ENCODE measurements around the gene OR2S2. TPM values are rescaled to one million over a fixed set of nuclear protein-coding genes. Genes with fewer than 3 reads are reported as not detected.

OR2S2 gene
- total and polyA plus RNA-seq, 2 of the 4 experiments (the other 2 are of a cell fraction) = 0.46 to 0.90 TPM

- Histone ChIP-seq H3K18ac (ENCODE audit: low read depth, low read length) (peak overlapping the region; percentile 71; the same call in 1 of the 2 replicates), H3K23ac (ENCODE audit: low read depth, low read length) (peak overlapping the region; percentile 59; the same call in 1 of the 2 replicates), H3K4ac (ENCODE audit: low read depth, low read length) (peak overlapping the region; percentile 28), H4K91ac (ENCODE audit: insufficient read depth, low read depth, low read length) (peak overlapping the region; percentile 55), H3K79me1 (ENCODE audit: low read depth in 1 of 2, low read length in 2 of 2) (peaks cover 0 to 4% of the 10 kb centered on the region in 2 experiments; a peak in 1 of 4 replicates), H2AK9ac (replicated peaks; ENCODE audit: low read depth, low read length, poor library complexity) (no peak overlapping the region), H2BK20ac (ENCODE audit: low read depth, low read length) (peak overlapping the region; percentile 79), H2BK15ac (ENCODE audit: low read depth, low read length) (peak overlapping the region; percentile 77; the same call in 2 of the 3 replicates), H2BK5ac (ENCODE audit: low read depth, low read length, poor library complexity, severe bottlenecking) (peak overlapping the region; percentile 57), H3K56ac (ENCODE audit: extremely low read depth, insufficient read depth, low read length) (no peak overlapping the region), H2AFZ (replicated peaks; ENCODE audit: low read length, poor library complexity) (no peak overlapping the region), H3K4me2 (ENCODE audit: low read depth, low read length) (no peak overlapping the region), H3K27me3 (ENCODE audit: control insufficient read depth, insufficient read depth, low read length) (no peaks in the 10 kb centered on the region), H3K9me1 (ENCODE audit: insufficient read depth, low read length) (peaks cover 12% of the 10 kb centered on the region; the same call in 1 of the 2 replicates), H4K5ac (ENCODE audit: low read depth, low read length) (0 out of 2 replicates have a peak overlapping the region, but pooled peaks have one; percentile 54), H3K9me3 (ENCODE audit: control insufficient read depth, insufficient read depth, low read length) (no peaks in the 10 kb centered on the region), H2AK5ac (ENCODE audit: low read depth, low read length) (peak overlapping the region; percentile 89), H3K36me3 (ENCODE audit: control insufficient read depth, insufficient read depth, low read length) (no peaks in the 10 kb centered on the region), H4K8ac (ENCODE audit: low read depth in 2 of 2, low read length in 2 of 2) (peak overlapping the region in 1 of 2 experiments; percentile 66; a peak in 3 of 4 replicates), H3K4me3 (ENCODE audit: insufficient read depth, low read depth, low read length) (no peak overlapping the region), H3K27ac (ENCODE audit: insufficient read depth, low read length) (no peak overlapping the region), H4K20me1 (ENCODE audit: insufficient read depth, low read length) (no peaks in the 10 kb centered on the region), H3K4me1 (ENCODE audit: control insufficient read depth, insufficient read depth, low read length) (peaks cover 14% of the 10 kb centered on the region), H2BK120ac (ENCODE audit: low read depth, low read length) (peak overlapping the region; percentile 86), H3K14ac (replicated peaks; ENCODE audit: low read depth, low read length) (peak overlapping the region; percentile 37; the same call in 1 of the 2 replicates), H3K9ac (ENCODE audit: low read depth, low read length) (no peak overlapping the region)
- in situ Hi-C loops (cut with MboI; ENCODE audit: low sequenced_read_pairs) = loop anchor here (10.0 kb wide), 1 partner anchor 55 kb away; no protein-coding TSS in a partner anchor
- POLR2A ChIA-PET (ENCODE audit: unreplicated experiment) = no interaction called here
- no peak for ATAC-seq (ENCODE audit: low read depth)
- dilution Hi-C loops (cut with HindIII; ENCODE audit: low sequenced_read_pairs, unreplicated experiment) = no loop called here
- intact Hi-C loops (cut with micrococcal nuclease) = no loop called here
- no TSS peak for BruUV-seq (replicated peaks)
- CTCF ChIA-PET = no interaction called here
- no peak for DNase-seq
- 100% methylated on average over 3 of the region's 8 CpGs; no CpG with 5 or more reads in 1 of the 2 experiments for WGBS, 2 experiments (ENCODE audit: extremely low coverage in 2 of 2, insufficient read length in 1 of 2)
- no peak for TF ChIP-seq CHD1 (IDR thresholded peaks at IDR 0.05; ENCODE audit: low read depth, low read length)
- TF ChIP-seq USF2 (IDR thresholded peaks at IDR 0.05; ENCODE audit: low read depth, low read length) = no peak
- TF ChIP-seq RFX5 (IDR thresholded peaks at IDR 0.05; ENCODE audit: low read depth, low read length) = no peak
- no peak for TF ChIP-seq MXI1 (IDR thresholded peaks at IDR 0.05; ENCODE audit: borderline replicate concordance, low read depth, low read length)
- TF ChIP-seq SMC3 (IDR thresholded peaks at IDR 0.05; ENCODE audit: low read depth, low read length) = no peak
- TF ChIP-seq CEBPB (IDR thresholded peaks at IDR 0.05; ENCODE audit: low read depth, low read length) = no peak
- TF ChIP-seq RCOR1 (IDR thresholded peaks at IDR 0.05; ENCODE audit: insufficient replicate concordance, low read length) = no peak
- TF ChIP-seq FOS (IDR thresholded peaks at IDR 0.05; ENCODE audit: low read depth, low read length) = no peak
- TF ChIP-seq MAZ (IDR thresholded peaks at IDR 0.05; ENCODE audit: borderline replicate concordance, low read depth, low read length) = no peak
- no peak for TF ChIP-seq MAFK (IDR thresholded peaks at IDR 0.05; ENCODE audit: low read depth, low read length)
- TF ChIP-seq, protein P1, sequence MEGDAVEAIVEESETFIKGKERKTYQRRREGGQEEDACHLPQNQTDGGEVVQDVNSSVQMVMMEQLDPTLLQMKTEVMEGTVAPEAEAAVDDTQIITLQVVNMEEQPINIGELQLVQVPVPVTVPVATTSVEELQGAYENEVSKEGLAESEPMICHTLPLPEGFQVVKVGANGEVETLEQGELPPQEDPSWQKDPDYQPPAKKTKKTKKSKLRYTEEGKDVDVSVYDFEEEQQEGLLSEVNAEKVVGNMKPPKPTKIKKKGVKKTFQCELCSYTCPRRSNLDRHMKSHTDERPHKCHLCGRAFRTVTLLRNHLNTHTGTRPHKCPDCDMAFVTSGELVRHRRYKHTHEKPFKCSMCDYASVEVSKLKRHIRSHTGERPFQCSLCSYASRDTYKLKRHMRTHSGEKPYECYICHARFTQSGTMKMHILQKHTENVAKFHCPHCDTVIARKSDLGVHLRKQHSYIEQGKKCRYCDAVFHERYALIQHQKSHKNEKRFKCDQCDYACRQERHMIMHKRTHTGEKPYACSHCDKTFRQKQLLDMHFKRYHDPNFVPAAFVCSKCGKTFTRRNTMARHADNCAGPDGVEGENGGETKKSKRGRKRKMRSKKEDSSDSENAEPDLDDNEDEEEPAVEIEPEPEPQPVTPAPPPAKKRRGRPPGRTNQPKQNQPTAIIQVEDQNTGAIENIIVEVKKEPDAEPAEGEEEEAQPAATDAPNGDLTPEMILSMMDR (conservative IDR thresholded peaks at IDR 0.05; ENCODE audit: low read depth, low read length) = no peak
- TF ChIP-seq, protein P2, sequence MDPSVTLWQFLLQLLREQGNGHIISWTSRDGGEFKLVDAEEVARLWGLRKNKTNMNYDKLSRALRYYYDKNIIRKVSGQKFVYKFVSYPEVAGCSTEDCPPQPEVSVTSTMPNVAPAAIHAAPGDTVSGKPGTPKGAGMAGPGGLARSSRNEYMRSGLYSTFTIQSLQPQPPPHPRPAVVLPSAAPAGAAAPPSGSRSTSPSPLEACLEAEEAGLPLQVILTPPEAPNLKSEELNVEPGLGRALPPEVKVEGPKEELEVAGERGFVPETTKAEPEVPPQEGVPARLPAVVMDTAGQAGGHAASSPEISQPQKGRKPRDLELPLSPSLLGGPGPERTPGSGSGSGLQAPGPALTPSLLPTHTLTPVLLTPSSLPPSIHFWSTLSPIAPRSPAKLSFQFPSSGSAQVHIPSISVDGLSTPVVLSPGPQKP (IDR thresholded peaks at IDR 0.05; ENCODE audit: borderline replicate concordance, low read depth, low read length) = no peak
- no peak for TF ChIP-seq POLR2A (IDR thresholded peaks at IDR 0.05; ENCODE audit: low read depth, low read length)
- no peak for TF ChIP-seq BHLHE40 (IDR thresholded peaks at IDR 0.05; ENCODE audit: low read depth, low read length)
- TF ChIP-seq RAD21 (IDR thresholded peaks at IDR 0.05; ENCODE audit: low read length) = no peak
Measured at GRCh38 chr9:35939679-35940250, 18.2 kb downstream of the OR2S2 start.

Measured in IMR-90 (cell line).